Measurements from ENCODE around the gene C14orf119. TPM values are rescaled to one million over a fixed set of nuclear protein-coding genes. Genes with fewer than 3 reads are reported as not detected.
"Not testable (repeated sequence)": the region's sequence is repeated elsewhere in the genome, so short reads cannot be mapped to it uniquely, and the experiment has no call there.

The C14orf119 gene
- total RNA-seq, 2 donors from 2014 or later = 41.2 to 55.2 TPM

GRCh38 chr14:23103581-23103980 is 8.3 kb downstream of the C14orf119 start:
- Mint-ChIP-seq H3K9me3 (no peaks in the 10 kb centered on the region), H3K4me1 (ENCODE audit: low read depth in 2 of 2) (peaks cover 0 to 3% of the 10 kb centered on the region in 2 donors), H3K27me3 (peaks cover 0 to 2% of the 10 kb centered on the region in 2 donors), H3K4me3 (no peak overlapping the region), H3K36me3 (no peaks in the 10 kb centered on the region), H3K27ac (no peak overlapping the region)
- ATAC-seq = no peak
- no peak for DNase-seq (ENCODE audit: low spot score)

DNA sequence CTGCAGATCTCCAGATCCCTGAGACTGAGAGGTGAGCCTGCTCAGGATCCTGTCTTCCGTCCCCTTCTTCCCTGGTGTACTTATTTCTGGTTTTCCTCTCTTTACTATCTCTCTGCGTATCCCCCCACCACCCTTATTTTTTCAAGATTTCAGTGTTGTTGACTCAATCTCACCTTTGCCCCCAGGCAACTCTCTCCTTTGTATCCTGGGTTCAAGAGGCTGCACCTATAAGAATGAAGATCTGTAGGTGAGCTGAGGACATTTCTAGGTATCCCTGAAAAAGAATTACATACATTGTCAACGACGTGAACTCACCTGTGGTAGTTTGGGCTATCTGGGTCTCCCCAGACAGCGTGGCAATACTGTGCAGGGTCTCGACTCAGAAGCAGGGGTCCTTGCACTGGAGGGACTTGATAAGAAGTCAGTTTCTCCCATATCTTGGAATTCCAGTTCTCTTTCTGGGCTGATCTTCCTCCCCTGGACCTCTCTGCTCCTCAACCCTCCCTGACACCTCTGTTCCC is 8.8 kb downstream of the C14orf119 start:
- Mint-ChIP-seq H3K27me3 (peaks cover 0 to 2% of the 10 kb centered on the region in 2 donors), H3K36me3 (no peaks in the 10 kb centered on the region), H3K4me3 (no peak overlapping the region), H3K9me3 (no peaks in the 10 kb centered on the region), H3K27ac (no peak overlapping the region), H3K4me1 (ENCODE audit: low read depth in 2 of 2) (peaks cover 0 to 3% of the 10 kb centered on the region in 2 donors)
- ATAC-seq = no peak
- DNase-seq (ENCODE audit: low spot score) = no peak

DNA sequence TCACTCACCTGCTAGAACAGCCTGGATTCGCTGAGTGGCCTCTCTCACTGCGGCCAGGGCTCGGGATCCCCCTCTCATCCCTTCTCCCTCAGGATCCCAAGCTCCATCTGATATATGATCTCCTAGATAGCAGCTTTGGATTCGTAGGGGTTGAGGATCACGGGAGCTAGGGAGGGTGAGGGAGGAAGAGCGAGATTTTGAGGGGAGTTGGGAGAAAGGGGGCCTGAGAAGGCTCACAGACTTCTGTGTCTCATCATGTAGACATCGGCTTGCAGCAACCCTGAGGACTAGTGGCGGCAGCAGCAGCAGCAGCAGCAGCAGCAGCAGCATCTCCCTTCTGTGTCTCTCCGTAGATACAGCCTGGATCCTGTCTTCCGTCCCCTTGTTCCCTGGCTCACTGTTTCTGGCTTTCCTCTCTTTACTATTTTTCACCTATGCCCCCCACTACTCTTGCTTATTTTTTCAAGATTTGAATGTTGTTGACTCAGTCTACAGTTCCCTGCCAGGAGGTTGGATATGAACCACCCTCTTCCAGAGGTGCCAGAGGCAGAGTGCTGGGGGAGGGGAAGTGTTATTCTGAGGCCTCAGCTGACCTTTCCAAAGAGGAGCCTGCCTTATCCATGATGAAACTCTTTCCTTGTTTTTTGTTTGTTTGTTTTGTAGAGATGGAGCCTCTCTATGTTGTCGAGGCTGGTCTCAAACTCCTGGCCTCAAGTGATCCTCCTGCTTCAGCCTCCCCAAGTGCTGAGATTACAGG is 9.5 kb downstream of the C14orf119 start, which contains the start of gene CIROP:
CIROP (minus strand) TSS at position 399 of the 757 bp plus-strand sequence; CDS start at position 330, 69 bp downstream.
- no peak within 1 kb of the TSS for H3K27ac Mint-ChIP-seq
- H3K36me3 Mint-ChIP-seq = no peaks in the 10 kb centered on the region
- peaks cover 0 to under 1% of the 10 kb centered on the region in 2 donors for H3K4me1 Mint-ChIP-seq (ENCODE audit: low read depth in 2 of 2)
- H3K27me3 Mint-ChIP-seq = peaks cover 0 to 2% of the 10 kb centered on the region in 2 donors
- DNase-seq (ENCODE audit: low spot score) (no peak), ATAC-seq (peak in 1 of 2 donors; percentile 36)
- no peak within 1 kb of the TSS for H3K4me3 Mint-ChIP-seq
- no peaks in the 10 kb centered on the region for H3K9me3 Mint-ChIP-seq

- Mint-ChIP-seq H3K9me3 (no peaks in the 10 kb centered on the region), H3K4me1 (ENCODE audit: low read depth in 2 of 2) (no peaks in the 10 kb centered on the region), H3K27me3 (peaks cover 0 to 2% of the 10 kb centered on the region in 2 donors), H3K4me3 (no peak overlapping the region), H3K36me3 (no peaks in the 10 kb centered on the region), H3K27ac (no peak overlapping the region)
- no peak for DNase-seq (ENCODE audit: low spot score)
- no peak for ATAC-seq
These were observed 10.1 kb downstream of the C14orf119 start for GRCh38 chr14:23105348-23105824.

- Mint-ChIP-seq H3K9me3 (no peaks in the 10 kb centered on the region), H3K4me1 (ENCODE audit: low read depth in 2 of 2) (no peaks in the 10 kb centered on the region), H3K27me3 (peaks cover 0 to 2% of the 10 kb centered on the region in 2 donors), H3K4me3 (no peak overlapping the region), H3K27ac (no peak overlapping the region), H3K36me3 (no peaks in the 10 kb centered on the region)
- DNase-seq (ENCODE audit: low spot score) = no peak
- ATAC-seq = no peak
These were observed 11.4 kb downstream of the C14orf119 start for GRCh38 chr14:23106747-23107045.

DNA sequence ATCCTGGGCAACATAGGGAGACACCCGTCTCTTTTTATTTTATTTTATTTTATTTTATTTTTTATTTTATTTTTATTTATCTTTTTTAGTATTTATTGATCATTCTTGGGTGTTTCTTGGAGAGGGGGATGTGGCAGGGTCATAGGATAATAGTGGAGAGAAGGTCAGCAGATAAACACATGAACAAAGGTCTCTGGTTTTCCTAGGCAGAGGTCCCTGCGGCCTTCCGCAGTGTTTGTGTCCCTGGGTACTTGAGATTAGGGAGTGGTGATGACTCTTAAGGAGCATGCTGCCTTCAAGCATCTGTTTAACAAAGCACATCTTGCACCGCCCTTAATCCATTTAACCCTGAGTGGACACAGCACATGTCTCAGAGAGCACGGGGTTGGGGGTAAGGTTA is 12.3 kb downstream of the C14orf119 start:
- not testable (repeated sequence) for H3K27me3 Mint-ChIP-seq; H3K27ac Mint-ChIP-seq; H3K4me3 Mint-ChIP-seq; H3K9me3 Mint-ChIP-seq; H3K4me1 Mint-ChIP-seq (ENCODE audit: low read depth in 2 of 2); H3K36me3 Mint-ChIP-seq; ATAC-seq; DNase-seq (ENCODE audit: low spot score)

GRCh38 chr14:23108169-23108568 is 12.9 kb downstream of the C14orf119 start:
- DNase-seq (ENCODE audit: low spot score); H3K9me3 Mint-ChIP-seq; H3K4me3 Mint-ChIP-seq; H3K4me1 Mint-ChIP-seq (ENCODE audit: low read depth in 2 of 2); H3K27me3 Mint-ChIP-seq; ATAC-seq; H3K27ac Mint-ChIP-seq; H3K36me3 Mint-ChIP-seq: not testable (repeated sequence)

- H3K9me3 Mint-ChIP-seq = no peaks in the 10 kb centered on the region
- H3K27ac Mint-ChIP-seq = no peak overlapping the region
- DNase-seq (ENCODE audit: low spot score) (no peak), ATAC-seq (no peak)
- H3K4me1 Mint-ChIP-seq (ENCODE audit: low read depth in 2 of 2) = no peaks in the 10 kb centered on the region
- H3K36me3 Mint-ChIP-seq = no peaks in the 10 kb centered on the region
- H3K27me3 Mint-ChIP-seq = peaks cover 5 to 8% of the 10 kb centered on the region in 2 donors
- no peak overlapping the region for H3K4me3 Mint-ChIP-seq
These were observed 14.5 kb downstream of the C14orf119 start for GRCh38 chr14:23109769-23110168.

- Mint-ChIP-seq H3K36me3 (no peaks in the 10 kb centered on the region), H3K4me1 (ENCODE audit: low read depth in 2 of 2) (no peaks in the 10 kb centered on the region), H3K4me3 (no peak overlapping the region), H3K27me3 (peaks cover 7 to 8% of the 10 kb centered on the region in 2 donors), H3K27ac (no peak overlapping the region), H3K9me3 (no peaks in the 10 kb centered on the region)
- no peak for ATAC-seq
- DNase-seq (ENCODE audit: low spot score) = no peak
These were observed 15.5 kb downstream of the C14orf119 start for GRCh38 chr14:23110579-23111365.

- Mint-ChIP-seq H3K27ac (no peak overlapping the region), H3K9me3 (no peaks in the 10 kb centered on the region), H3K27me3 (peaks cover 7 to 8% of the 10 kb centered on the region in 2 donors), H3K4me1 (ENCODE audit: low read depth in 2 of 2) (no peaks in the 10 kb centered on the region), H3K36me3 (no peaks in the 10 kb centered on the region), H3K4me3 (no peak overlapping the region)
- ATAC-seq = peak; percentile 9 to 76
- no peak for DNase-seq (ENCODE audit: low spot score)
These were observed 17.3 kb downstream of the C14orf119 start for GRCh38 chr14:23112359-23113178.

GRCh38 chr14:23113431-23114119 is 18.3 kb downstream of the C14orf119 start:
- ATAC-seq (no peak), DNase-seq (ENCODE audit: low spot score) (no peak)
- no peak overlapping the region for H3K4me3 Mint-ChIP-seq
- H3K4me1 Mint-ChIP-seq (ENCODE audit: low read depth in 2 of 2) = no peaks in the 10 kb centered on the region
- H3K36me3 Mint-ChIP-seq = no peaks in the 10 kb centered on the region
- H3K9me3 Mint-ChIP-seq = no peaks in the 10 kb centered on the region
- H3K27ac Mint-ChIP-seq = no peak overlapping the region
- peaks cover 7 to 8% of the 10 kb centered on the region in 2 donors for H3K27me3 Mint-ChIP-seq

DNA sequence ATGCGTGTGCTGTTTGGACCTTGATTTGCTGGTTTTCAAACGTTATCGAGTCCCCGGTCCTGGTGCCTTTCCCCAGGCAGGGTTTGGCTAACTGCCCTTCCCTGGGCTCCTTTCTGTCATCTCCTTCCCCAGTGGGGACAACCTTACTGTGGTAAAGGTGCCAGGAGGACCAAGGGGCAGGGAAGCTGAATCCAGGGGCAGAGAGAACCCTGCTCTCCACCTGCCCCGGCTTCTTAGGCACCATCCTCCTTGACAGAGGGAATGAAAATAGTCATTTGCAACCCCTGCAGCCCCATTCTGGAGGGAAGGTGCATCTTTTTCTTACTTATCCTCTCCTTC is 18.8 kb downstream of the C14orf119 start:
- Mint-ChIP-seq H3K27ac (no peak overlapping the region), H3K27me3 (peaks cover 7 to 8% of the 10 kb centered on the region in 2 donors), H3K4me1 (ENCODE audit: low read depth in 2 of 2) (no peaks in the 10 kb centered on the region), H3K4me3 (no peak overlapping the region), H3K9me3 (no peaks in the 10 kb centered on the region), H3K36me3 (no peaks in the 10 kb centered on the region)
- DNase-seq (ENCODE audit: low spot score) (no peak), ATAC-seq (no peak)

GRCh38 chr14:23114669-23115038 is 19.3 kb downstream of the C14orf119 start:
- Mint-ChIP-seq H3K9me3 (no peaks in the 10 kb centered on the region), H3K27ac (no peak overlapping the region), H3K4me3 (no peak overlapping the region), H3K36me3 (no peaks in the 10 kb centered on the region), H3K4me1 (ENCODE audit: low read depth in 2 of 2) (no peaks in the 10 kb centered on the region), H3K27me3 (peaks cover 7 to 8% of the 10 kb centered on the region in 2 donors)
- ATAC-seq (no peak), DNase-seq (ENCODE audit: low spot score) (peak; percentile 44)

Measured in natural killer cell treated with Interleukin-12 subunit alpha and Interleukin-12 subunit beta and Interleukin-15 and Interleukin-18, amount 100 ng/mL, for 72 hours (primary cell).